Activated CD4-positive, alpha-beta T cell treated with anti-CD3 and anti-CD28 coated beads for 36 hours (primary cell): Measurements from ENCODE around the gene THAP6. TPM values are rescaled to one million over a fixed set of nuclear protein-coding genes. Genes with fewer than 3 reads are reported as not detected.

ENCODE experiments used
- ATAC-seq: fragments of 200-7000 bp; cut with Tn5 transposase; one replicate; pipeline ENCODE4 v1.10.0; 2021; ENCODE audit warnings: mild to moderate bottlenecking, moderate library complexity
- CTCF ChIA-PET: fragments of 350-600 bp; sonication (Branson Sonifier 250); formaldehyde crosslinking; loops from one replicate; lab custom pipeline; 2021; ENCODE audit warnings: antibody characterized with exemption; lab: Charles Lee
- POLR2A ChIA-PET: fragments of 350-600 bp; sonication (Branson Sonifier 250); formaldehyde crosslinking; loops from one replicate; lab custom pipeline; 2021; ENCODE audit warnings: antibody characterized with exemption, inconsistent platforms; lab: Charles Lee
- DNase-seq: peaks from one replicate; pipeline ENCODE4 v3.0.0-alpha.2; 2020
- H3K27ac Mint-ChIP-seq: one replicate; pipeline ENCODE4 v1.8.0; 2021; ENCODE audit warnings: mixed read lengths
- H3K27me3 Mint-ChIP-seq: one replicate; pipeline ENCODE4 v1.8.0; 2021; ENCODE audit warnings: mixed read lengths
- H3K36me3 Mint-ChIP-seq: one replicate; pipeline ENCODE4 v1.8.0; 2021; ENCODE audit warnings: low read depth, mixed read lengths
- H3K4me1 Mint-ChIP-seq: one replicate; pipeline ENCODE4 v1.8.0; 2021; ENCODE audit warnings: mixed read lengths
- H3K4me3 Mint-ChIP-seq: one replicate; pipeline ENCODE4 v1.8.0; 2021; ENCODE audit warnings: mild to moderate bottlenecking, moderate library complexity, mixed read lengths
- H3K9me3 Mint-ChIP-seq: one replicate; pipeline ENCODE4 v1.8.0; 2021; ENCODE audit warnings: low read depth, mixed read lengths
- intact Hi-C, 2 experiments: fragments of 100-400 bp; cut with DNase I in 1 of 2; cut with micrococcal nuclease in 1 of 2; formaldehyde crosslinking; loops; one replicate each; pipeline versions ENCODE4 v1.14.2 to v1.15.1; 2022 to 2024; cut with DNase I, micrococcal nuclease
- total RNA-seq, 2 experiments: library from RNA; stranded (reverse); gene quantifications; one replicate each; pipeline ENCODE4 v1.2.3, GENCODE V29; 2021

The THAP6 gene
- total RNA-seq, 2 experiments from 2014 or later = 18.4 TPM

DNA sequence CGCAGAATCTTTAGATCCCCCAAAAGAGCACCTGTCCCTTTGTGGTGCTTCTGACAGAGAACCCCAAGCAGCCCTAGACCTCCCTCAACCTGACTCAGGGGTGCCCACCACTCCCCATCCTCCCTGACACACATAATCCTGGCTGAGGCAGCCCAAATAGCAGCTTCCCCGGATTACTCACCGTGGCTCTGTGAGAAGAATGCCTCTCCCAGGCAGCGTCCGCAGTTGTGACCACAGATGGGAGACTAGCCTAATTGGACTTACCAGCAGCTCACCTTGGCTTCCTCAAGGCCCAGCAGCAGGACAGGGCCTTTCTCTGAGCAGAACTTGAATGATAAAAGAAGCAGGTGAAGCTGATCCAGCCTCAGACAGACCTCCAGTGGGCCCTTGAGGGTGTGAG is 31.3 kb downstream of the THAP6 start:
- H3K9me3 Mint-ChIP-seq = no peaks in the 10 kb centered on the region
- H3K4me1 Mint-ChIP-seq = no peaks in the 10 kb centered on the region
- intact Hi-C loops = no loop called here
- H3K36me3 Mint-ChIP-seq = no peaks in the 10 kb centered on the region
- DNase-seq = no peak
- POLR2A ChIA-PET = no interaction called here
- CTCF ChIA-PET = no interaction called here
- no peaks in the 10 kb centered on the region for H3K27me3 Mint-ChIP-seq
- H3K27ac Mint-ChIP-seq = no peak overlapping the region
- no peak for ATAC-seq
- H3K4me3 Mint-ChIP-seq = no peak overlapping the region

GRCh38 chr4:75547647-75548387 is 33.5 kb downstream of the THAP6 start:
- H3K4me1 Mint-ChIP-seq = no peaks in the 10 kb centered on the region
- H3K9me3 Mint-ChIP-seq = no peaks in the 10 kb centered on the region

DNA sequence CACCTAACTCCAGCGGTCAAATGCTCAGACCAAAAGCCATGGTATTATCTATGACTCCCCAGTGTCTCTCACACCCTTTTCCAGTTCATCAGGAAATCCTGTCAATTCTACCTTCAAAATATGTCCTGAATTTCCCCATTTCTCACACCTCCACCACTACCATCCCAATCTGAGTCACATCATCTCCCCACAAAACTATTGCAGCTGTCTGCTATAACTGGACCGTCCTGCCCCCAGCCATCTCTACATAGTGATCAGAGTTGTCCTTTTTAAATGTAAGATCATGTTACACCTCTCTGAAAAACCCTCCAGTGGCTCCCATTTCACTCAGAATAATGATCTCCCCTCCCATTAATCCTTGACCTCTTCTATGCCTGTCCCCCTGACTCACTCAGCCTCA is 34.7 kb downstream of the THAP6 start:
- Mint-ChIP-seq H3K4me1 (no peaks in the 10 kb centered on the region), H3K27ac (no peak overlapping the region), H3K9me3 (no peaks in the 10 kb centered on the region), H3K27me3 (no peaks in the 10 kb centered on the region), H3K4me3 (no peak overlapping the region), H3K36me3 (no peaks in the 10 kb centered on the region)
- DNase-seq = no peak
- ChIA-PET CTCF (no interaction called here), POLR2A (no interaction called here)
- intact Hi-C loops = no loop called here
- no peak for ATAC-seq

More at GRCh38 chr4:75547647-75548387, 33.5 kb downstream of the THAP6 start:
- Mint-ChIP-seq H3K4me3 (no peak overlapping the region), H3K27me3 (no peaks in the 10 kb centered on the region), H3K27ac (no peak overlapping the region), H3K36me3 (no peaks in the 10 kb centered on the region)
- DNase-seq (no peak), ATAC-seq (no peak)
- intact Hi-C loops = no loop called here
- ChIA-PET POLR2A (no interaction called here), CTCF (interaction anchor here (0.5 to 0.6 kb wide), 2 partner anchors 11 to 1141 kb away, joined by 3 read pairs; no protein-coding TSS in a partner anchor)

- ChIA-PET POLR2A (no interaction called here), CTCF (no interaction called here)
- DNase-seq = no peak
- no peak for ATAC-seq
- Mint-ChIP-seq H3K4me1 (no peaks in the 10 kb centered on the region), H3K27me3 (no peaks in the 10 kb centered on the region), H3K36me3 (no peaks in the 10 kb centered on the region), H3K4me3 (no peak overlapping the region), H3K27ac (no peak overlapping the region), H3K9me3 (no peaks in the 10 kb centered on the region)
- intact Hi-C loops = no loop called here
Measured at GRCh38 chr4:75552452-75552851, 38.2 kb downstream of the THAP6 start.

DNA sequence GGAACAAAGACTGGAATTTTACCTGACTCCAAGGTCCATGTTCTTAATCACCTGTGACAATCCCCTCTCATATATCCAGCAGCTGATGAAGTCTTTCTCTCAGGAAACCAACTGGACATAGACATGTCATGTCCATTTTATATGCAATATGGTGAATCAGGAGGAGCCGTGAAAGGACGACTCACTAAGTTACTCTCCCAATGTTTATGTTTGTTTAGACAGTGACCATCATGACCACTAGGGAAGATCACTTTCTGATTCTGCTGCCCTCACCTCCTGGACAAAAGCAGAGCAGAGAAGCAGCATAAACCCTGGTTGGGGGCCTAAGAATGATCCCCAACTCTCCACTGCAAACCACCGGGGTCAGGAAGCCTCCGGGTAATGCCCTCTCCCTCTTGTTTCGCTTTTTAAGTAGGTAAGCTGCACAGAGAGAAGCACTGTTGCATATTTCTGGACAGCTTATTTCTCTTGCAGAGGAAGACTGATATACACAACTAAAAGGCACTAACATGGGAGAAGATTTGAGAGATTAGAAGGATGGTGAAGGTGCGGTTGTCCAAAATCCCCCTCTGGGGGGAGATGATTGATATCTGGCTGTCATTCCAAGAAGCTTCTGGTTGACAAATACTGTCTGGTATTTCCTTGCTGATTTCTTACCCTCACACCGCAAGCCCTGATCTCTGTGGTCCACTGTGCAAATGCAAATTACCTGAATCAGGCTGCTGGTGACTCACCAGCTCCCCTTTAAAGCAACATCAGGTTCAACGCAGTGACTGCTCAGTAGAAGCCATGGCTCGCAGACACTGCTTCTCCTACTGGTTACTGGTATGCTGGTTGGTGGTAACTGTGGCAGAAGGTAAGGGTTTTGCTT is 41.3 kb downstream of the THAP6 start, which contains the start of gene ODAPH:
Gene ODAPH (plus strand): TSS at position 773 of the 871 bp plus-strand sequence. CDS start 17 bp downstream, at position 790.
- no peak within 1 kb of the TSS for H3K4me3 Mint-ChIP-seq

DNA sequence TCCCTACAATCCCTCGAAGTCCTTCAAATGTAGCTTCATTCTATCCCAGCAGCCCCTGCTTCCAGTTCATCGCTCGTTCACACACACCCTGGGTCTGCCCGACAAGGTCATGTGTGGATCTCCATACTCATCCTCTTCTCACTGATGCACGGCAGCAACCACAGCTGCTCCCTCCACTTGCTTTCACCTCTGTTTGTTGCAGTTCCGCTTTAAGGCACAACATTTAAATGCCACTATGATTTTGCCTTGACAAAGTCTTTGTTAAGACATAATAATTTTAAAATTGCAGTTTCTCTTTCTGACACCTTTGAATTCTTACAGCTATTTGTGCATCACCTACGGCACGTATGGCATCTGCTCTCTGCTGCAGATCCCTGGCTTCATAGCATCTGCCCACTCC is 43.4 kb downstream of the THAP6 start:
- peaks cover 2% of the 10 kb centered on the region for H3K27me3 Mint-ChIP-seq

More for the DNA sequence above, 41.3 kb downstream of the THAP6 start, which contains the start of gene ODAPH:
- CTCF ChIA-PET = interaction anchor here (0.7 to 0.8 kb wide), 2 partner anchors 13 to 140 kb away, joined by 3 read pairs; no protein-coding TSS in a partner anchor
- Mint-ChIP-seq H3K4me1 (no peaks in the 10 kb centered on the region), H3K9me3 (no peaks in the 10 kb centered on the region), H3K36me3 (no peaks in the 10 kb centered on the region), H3K27ac (no peak within 1 kb of the TSS), H3K27me3 (peaks cover 2% of the 10 kb centered on the region)
- DNase-seq (peak; percentile 47), ATAC-seq (peak; percentile 86)
- intact Hi-C loops = no loop called here
- POLR2A ChIA-PET = no interaction called here

GRCh38 chr4:75561789-75562188 is 47.5 kb downstream of the THAP6 start:
- no peaks in the 10 kb centered on the region for H3K9me3 Mint-ChIP-seq
- H3K4me3 Mint-ChIP-seq = no peak overlapping the region
- ChIA-PET CTCF (no interaction called here), POLR2A (no interaction called here)
- H3K4me1 Mint-ChIP-seq = no peaks in the 10 kb centered on the region
- H3K27me3 Mint-ChIP-seq = peaks cover 4% of the 10 kb centered on the region
- no peaks in the 10 kb centered on the region for H3K36me3 Mint-ChIP-seq
- no peak for ATAC-seq
- no peak overlapping the region for H3K27ac Mint-ChIP-seq
- intact Hi-C loops = no loop called here
- DNase-seq = no peak

More for the DNA sequence above, 43.4 kb downstream of the THAP6 start:
- Mint-ChIP-seq H3K9me3 (no peaks in the 10 kb centered on the region), H3K36me3 (no peaks in the 10 kb centered on the region), H3K27ac (no peak overlapping the region), H3K4me3 (no peak overlapping the region), H3K4me1 (no peaks in the 10 kb centered on the region)
- intact Hi-C loops = no loop called here
- ChIA-PET POLR2A (no interaction called here), CTCF (interaction anchor here (0.6 to 0.7 kb wide), 2 partner anchors 110 to 248 kb away, joined by 3 read pairs; no protein-coding TSS in a partner anchor)
- ATAC-seq (no peak), DNase-seq (no peak)

DNA sequence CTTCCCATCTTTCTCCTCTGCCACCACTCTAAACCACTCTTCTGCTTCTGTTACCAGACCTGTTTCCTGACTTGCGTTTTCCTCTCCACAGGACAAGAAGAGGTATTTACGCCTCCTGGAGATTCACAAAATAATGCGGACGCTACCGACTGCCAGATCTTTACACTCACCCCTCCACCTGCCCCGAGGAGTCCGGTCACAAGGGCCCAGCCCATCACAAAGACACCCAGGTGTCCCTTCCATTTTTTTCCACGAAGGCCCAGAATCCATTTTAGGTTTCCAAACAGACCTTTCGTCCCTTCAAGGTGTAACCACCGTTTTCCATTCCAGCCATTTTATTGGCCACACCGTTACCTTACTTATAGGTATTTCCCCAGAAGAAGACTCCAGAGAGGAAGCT is 49.8 kb downstream of the THAP6 start:
- ATAC-seq = no peak
- Mint-ChIP-seq H3K27me3 (peaks cover 2% of the 10 kb centered on the region), H3K36me3 (no peaks in the 10 kb centered on the region), H3K9me3 (no peaks in the 10 kb centered on the region), H3K4me3 (no peak overlapping the region), H3K27ac (no peak overlapping the region), H3K4me1 (no peaks in the 10 kb centered on the region)
- intact Hi-C loops = no loop called here
- ChIA-PET POLR2A (no interaction called here), CTCF (no interaction called here)
- DNase-seq = no peak

- DNase-seq (no peak), ATAC-seq (no peak)
- intact Hi-C loops = no loop called here
- no peak overlapping the region for H3K4me3 Mint-ChIP-seq
- CTCF ChIA-PET = interaction anchor here (0.6 kb wide), 1 partner anchor 329 kb away, joined by 3 read pairs; no protein-coding TSS in a partner anchor
- POLR2A ChIA-PET = no interaction called here
- peaks cover 2% of the 10 kb centered on the region for H3K27me3 Mint-ChIP-seq
- no peak overlapping the region for H3K27ac Mint-ChIP-seq
- no peaks in the 10 kb centered on the region for H3K36me3 Mint-ChIP-seq
- H3K9me3 Mint-ChIP-seq = no peaks in the 10 kb centered on the region
- H3K4me1 Mint-ChIP-seq = no peaks in the 10 kb centered on the region
Measured at GRCh38 chr4:75565481-75565880, 51.2 kb downstream of the THAP6 start.

GRCh38 chr4:75566911-75567310 is 52.6 kb downstream of the THAP6 start:
- Mint-ChIP-seq H3K27me3 (peaks cover 5% of the 10 kb centered on the region), H3K27ac (no peak overlapping the region), H3K4me1 (no peaks in the 10 kb centered on the region), H3K36me3 (no peaks in the 10 kb centered on the region), H3K4me3 (no peak overlapping the region), H3K9me3 (no peaks in the 10 kb centered on the region)
- ATAC-seq (no peak), DNase-seq (no peak)
- CTCF ChIA-PET = interaction anchor here (0.7 kb wide), 1 partner anchor 17 kb away, joined by 3 read pairs; no protein-coding TSS in a partner anchor
- POLR2A ChIA-PET = no interaction called here
- intact Hi-C loops = no loop called here

- no peak overlapping the region for H3K27ac Mint-ChIP-seq
- no peaks in the 10 kb centered on the region for H3K36me3 Mint-ChIP-seq
- H3K4me1 Mint-ChIP-seq = no peaks in the 10 kb centered on the region
- ChIA-PET CTCF (interaction anchor here (2.5 kb wide), 1 partner anchor 280 kb away, joined by 11 read pairs; no protein-coding TSS in a partner anchor), POLR2A (no interaction called here)
- no peak overlapping the region for H3K4me3 Mint-ChIP-seq
- H3K27me3 Mint-ChIP-seq = peaks cover 5% of the 10 kb centered on the region
- intact Hi-C loops = no loop called here
- no peaks in the 10 kb centered on the region for H3K9me3 Mint-ChIP-seq
- DNase-seq (no peak), ATAC-seq (no peak)
Measured at GRCh38 chr4:75567725-75568124, 53.5 kb downstream of the THAP6 start.
